Astrocyte of the cerebellum (primary cell): ENCODE results near the gene AGFG2.

Experiments used
- DNase-seq: peaks from one replicate; pipeline ENCODE4 v3.0.0-alpha.2; 2011; ENCODE audit warnings: low read depth
- H3K4me3 ChIP-seq: 2 replicates; pipeline ENCODE4 v1.5.1; 2011; ENCODE audit warnings: mild to moderate bottlenecking, low read depth, low read length, moderate library complexity
- CTCF ChIP-seq: IDR thresholded peaks from 2 replicates; pipeline ENCODE4 v1.5.1; 2012; ENCODE audit warnings: low read length, low read depth, moderate library complexity, mild to moderate bottlenecking; ENCODE audit errors: missing control alignments
- in situ Hi-C: cut with HindIII; loops from 2 replicates; pipeline ENCODE4 v1.10.0; 2017; ENCODE audit warnings: low sequenced_read_pairs

Gene AGFG2

GRCh38 chr7:100570954-100571828, 32.2 kb downstream of the AGFG2 start:
- in situ Hi-C loops = no loop called here
- H3K4me3 ChIP-seq = no peak overlapping the region
- TF ChIP-seq CTCF = no peak

GRCh38 chr7:100571829-100572116, 32.8 kb downstream of the AGFG2 start:
- in situ Hi-C loops = no loop called here
- no peak for DNase-seq
- no peak for TF ChIP-seq CTCF
- H3K4me3 ChIP-seq = no peak overlapping the region

More at GRCh38 chr7:100570954-100571828, 32.2 kb downstream of the AGFG2 start:
- no peak for DNase-seq

GRCh38 chr7:100572281-100572948, 33.4 kb downstream of the AGFG2 start:
- no peak for TF ChIP-seq CTCF

GRCh38 chr7:100572949-100573675, 34.1 kb downstream of the AGFG2 start:
- no peak overlapping the region for H3K4me3 ChIP-seq
- no peak for DNase-seq
- in situ Hi-C loops = no loop called here
- no peak for TF ChIP-seq CTCF

More at GRCh38 chr7:100572281-100572948, 33.4 kb downstream of the AGFG2 start:
- in situ Hi-C loops = no loop called here
- DNase-seq = no peak
- H3K4me3 ChIP-seq = no peak overlapping the region

GRCh38 chr7:100573691-100574361, 34.8 kb downstream of the AGFG2 start, which contains the start of gene SAP25:
TSS of gene SAP25 (minus strand) at chr7:100573900. CDS start at chr7:100573742, 158 bp downstream.
- in situ Hi-C loops = no loop called here
- no peak for TF ChIP-seq CTCF
- no peak for DNase-seq
- no peak within 1 kb of the TSS for H3K4me3 ChIP-seq
